Activated naive CD4-positive, alpha-beta T cell treated with anti-CD3 and anti-CD28 coated beads, Interleukin-2, amount 50 U/mL, for 72 hours (primary cell): ENCODE results near the gene CAMTA1. TPM values are rescaled to one million over a fixed set of nuclear protein-coding genes. Genes with fewer than 3 reads are reported as not detected.
A peak's percentile ranks its signal among the peaks of the same experiment; 100 is the strongest.

Source experiments
- ATAC-seq, 2 donors: fragments of 150-1000 bp; cut with Tn5 transposase; 2 replicates each; pipeline ENCODE4 v1.10.0; 2021; ENCODE audit warnings: mild to moderate bottlenecking in 2 of 2, moderate library complexity in 2 of 2
- DNase-seq, 2 donors: peaks; one replicate each; pipeline ENCODE4 v3.0.0; 2021 to 2022; ENCODE audit warnings: low spot score in 2 of 2
- H3K27ac Mint-ChIP-seq, 2 donors: one replicate each; pipeline ENCODE4 v1.8.0; 2022; ENCODE audit warnings: mild to moderate bottlenecking in 2 of 2, mixed read lengths in 2 of 2
- H3K36me3 Mint-ChIP-seq, 2 donors: one replicate each; pipeline ENCODE4 v1.8.0; 2022; ENCODE audit warnings: mixed read lengths in 2 of 2
- H3K9me3 Mint-ChIP-seq, 2 donors: one replicate each; pipeline ENCODE4 v1.8.0; 2022; ENCODE audit warnings: mixed read lengths in 2 of 2
- total RNA-seq, 2 donors: library from RNA; stranded (reverse); gene quantifications; one replicate each; pipeline ENCODE4 v1.2.3, GENCODE V29; 2022

The CAMTA1 gene
- total RNA-seq, 2 donors from 2014 or later: 50.4 to 76.4 TPM

DNA sequence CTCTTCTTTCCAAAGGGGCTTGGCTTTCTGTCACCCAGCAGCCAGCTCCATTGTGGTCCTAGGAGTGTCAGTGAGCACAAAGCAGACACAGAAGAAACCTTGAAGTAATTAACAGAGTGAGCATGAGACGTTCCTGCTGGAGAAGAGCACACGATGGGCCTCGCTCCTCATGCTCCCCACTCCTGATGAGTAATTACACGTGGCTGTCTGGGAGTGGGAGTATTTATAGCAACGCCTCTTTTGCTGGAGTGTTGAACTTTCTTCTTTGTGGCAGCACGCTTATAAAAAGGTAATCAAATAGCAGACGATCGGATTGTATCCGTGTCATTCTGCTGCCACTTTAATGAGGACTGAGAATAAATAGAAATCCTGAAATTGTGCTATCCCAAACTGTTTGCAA is 185.8 kb downstream of the CAMTA1 start:
- DNase-seq (peak in 1 of 2 donors; percentile 1), ATAC-seq (no peak)
- Mint-ChIP-seq H3K36me3 (no peaks in the 10 kb centered on the region), H3K9me3 (no peaks in the 10 kb centered on the region), H3K27ac (no peak overlapping the region)

DNA sequence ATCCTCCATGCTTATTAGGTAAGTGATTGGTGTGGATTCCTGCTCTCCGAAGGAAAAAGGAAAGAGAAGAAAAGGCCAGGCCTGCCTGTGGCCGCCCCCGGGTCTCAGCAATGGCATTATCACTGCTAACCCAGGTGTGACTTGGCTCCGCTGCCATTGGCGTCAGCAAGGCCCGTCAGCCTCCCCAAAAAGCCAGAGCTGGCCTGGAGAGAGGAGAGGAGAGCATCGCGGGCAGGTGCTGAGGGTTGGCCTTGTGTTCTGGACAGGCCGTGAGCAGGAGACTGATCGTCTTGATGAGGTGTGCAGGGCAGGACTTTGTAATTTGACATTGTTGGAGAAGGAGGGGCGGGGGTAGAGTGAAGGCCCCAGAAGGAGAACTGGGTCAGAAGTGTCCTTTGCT is 186.4 kb downstream of the CAMTA1 start:
- ATAC-seq (no peak), DNase-seq (peak in 1 of 2 donors; percentile 7)
- Mint-ChIP-seq H3K36me3 (no peaks in the 10 kb centered on the region), H3K27ac (no peak overlapping the region), H3K9me3 (no peaks in the 10 kb centered on the region)

GRCh38 chr1:6972399-6972798 is 187.1 kb downstream of the CAMTA1 start:
- no peak overlapping the region for H3K27ac Mint-ChIP-seq
- H3K9me3 Mint-ChIP-seq: no peaks in the 10 kb centered on the region
- ATAC-seq (no peak), DNase-seq (peak in 1 of 2 donors; percentile 26)
- H3K36me3 Mint-ChIP-seq: no peaks in the 10 kb centered on the region

DNA sequence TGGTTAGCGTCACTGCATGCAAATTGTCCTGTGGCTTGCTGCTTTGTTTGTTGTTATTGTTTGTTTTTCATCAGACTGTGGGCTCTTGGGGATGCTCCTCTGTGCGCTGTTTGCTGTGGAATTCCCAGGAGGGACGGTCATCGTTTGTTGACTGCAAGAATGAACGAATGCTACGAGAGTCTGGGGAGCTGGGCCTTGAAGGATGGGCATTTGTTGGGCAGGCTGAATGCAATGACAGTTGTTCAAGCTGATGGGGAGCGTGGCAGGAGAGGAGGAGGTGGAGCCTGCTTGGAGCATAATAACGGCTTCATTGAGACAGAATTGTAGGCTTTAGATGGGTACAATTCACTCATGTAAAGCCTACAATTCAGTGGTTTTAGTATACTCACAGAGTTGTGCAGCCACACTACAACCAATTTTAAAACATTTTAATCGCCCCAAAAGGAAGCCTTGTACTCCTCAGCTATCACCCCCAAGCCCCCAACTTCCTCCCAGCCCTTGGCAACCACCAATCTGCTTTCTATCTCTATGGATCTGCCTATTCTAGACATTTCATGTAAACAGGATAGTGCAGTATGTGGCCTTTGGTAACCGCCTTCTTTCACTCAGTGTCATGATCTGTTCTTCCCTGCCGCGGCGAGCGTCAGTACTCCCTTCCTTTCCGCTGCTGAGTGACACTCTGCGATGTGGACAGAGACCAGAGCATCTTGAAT is 190.2 kb downstream of the CAMTA1 start:
- no peak for ATAC-seq
- H3K27ac Mint-ChIP-seq: no peak overlapping the region
- DNase-seq: peak in 1 of 2 donors; percentile 31
- H3K36me3 Mint-ChIP-seq: no peaks in the 10 kb centered on the region
- H3K9me3 Mint-ChIP-seq: no peaks in the 10 kb centered on the region

- ATAC-seq: no peak
- Mint-ChIP-seq H3K27ac (no peak overlapping the region), H3K9me3 (no peaks in the 10 kb centered on the region), H3K36me3 (no peaks in the 10 kb centered on the region)
- DNase-seq: no peak
Observed at GRCh38 chr1:6976044-6976375, 190.8 kb downstream of the CAMTA1 start.

DNA sequence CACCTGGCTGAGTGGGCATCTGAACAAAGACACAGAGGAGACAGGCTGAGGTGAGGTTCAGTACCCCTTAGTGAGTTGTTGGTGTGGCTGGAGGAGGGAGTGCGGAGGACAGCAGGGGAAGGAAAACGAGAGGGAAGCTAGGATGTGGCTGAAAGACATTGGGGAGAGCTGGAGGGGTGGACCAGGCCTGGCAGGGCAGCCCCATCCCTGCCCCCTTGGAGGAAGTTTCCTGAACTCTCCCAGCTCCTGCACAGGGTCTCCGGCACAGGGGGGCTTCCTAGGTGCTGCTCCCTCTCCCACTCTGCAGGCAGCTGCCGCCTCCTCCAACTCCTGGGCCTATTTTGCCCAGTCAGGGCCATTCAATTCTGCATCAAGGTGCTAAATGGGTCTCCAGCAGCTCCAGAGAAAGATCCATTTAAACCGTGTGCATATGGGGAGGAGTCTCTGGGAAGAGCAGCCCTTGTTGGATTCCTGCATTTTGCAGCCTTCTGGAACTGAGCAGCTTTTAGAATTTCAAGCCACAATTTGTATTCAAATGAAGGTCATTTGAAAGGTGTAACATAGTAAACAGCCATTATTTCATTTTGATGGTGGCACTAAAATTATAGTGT is 193.9 kb downstream of the CAMTA1 start:
- Mint-ChIP-seq H3K36me3 (no peaks in the 10 kb centered on the region), H3K9me3 (no peaks in the 10 kb centered on the region), H3K27ac (no peak overlapping the region)
- ATAC-seq (no peak), DNase-seq (no peak)

GRCh38 chr1:6981595-6981994 is 196.3 kb downstream of the CAMTA1 start:
- Mint-ChIP-seq H3K9me3 (no peaks in the 10 kb centered on the region), H3K27ac (no peak overlapping the region), H3K36me3 (no peaks in the 10 kb centered on the region)
- DNase-seq (no peak), ATAC-seq (no peak)

- no peak overlapping the region for H3K27ac Mint-ChIP-seq
- ATAC-seq (no peak), DNase-seq (no peak)
- H3K9me3 Mint-ChIP-seq: no peaks in the 10 kb centered on the region
- no peaks in the 10 kb centered on the region for H3K36me3 Mint-ChIP-seq
Observed at GRCh38 chr1:6982443-6982842, 197.2 kb downstream of the CAMTA1 start.

DNA sequence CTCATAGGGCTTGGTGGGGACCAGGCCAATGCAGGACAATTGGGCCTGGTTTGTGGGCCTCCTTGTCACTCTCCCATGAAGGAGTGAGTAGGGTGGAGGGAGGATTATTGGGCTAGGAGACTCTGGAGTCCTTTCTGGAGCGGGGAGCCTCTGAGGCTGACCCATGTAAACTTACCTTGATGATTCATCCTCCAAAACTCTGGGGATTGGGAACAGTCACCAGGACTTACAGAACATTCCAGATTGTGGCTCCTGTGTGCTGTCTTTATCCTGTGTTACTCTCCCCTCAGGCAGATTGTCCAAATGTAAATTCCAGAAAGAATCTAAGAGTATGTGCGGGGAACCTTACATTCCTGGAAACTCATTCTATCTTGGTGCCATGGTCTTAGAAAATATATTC is 197.6 kb downstream of the CAMTA1 start:
- no peak for DNase-seq
- no peaks in the 10 kb centered on the region for H3K9me3 Mint-ChIP-seq
- no peaks in the 10 kb centered on the region for H3K36me3 Mint-ChIP-seq
- no peak overlapping the region for H3K27ac Mint-ChIP-seq
- no peak for ATAC-seq

GRCh38 chr1:6984536-6984935 is 199.3 kb downstream of the CAMTA1 start:
- no peak for ATAC-seq
- Mint-ChIP-seq H3K27ac (no peak overlapping the region), H3K9me3 (no peaks in the 10 kb centered on the region), H3K36me3 (no peaks in the 10 kb centered on the region)
- DNase-seq: no peak

DNA sequence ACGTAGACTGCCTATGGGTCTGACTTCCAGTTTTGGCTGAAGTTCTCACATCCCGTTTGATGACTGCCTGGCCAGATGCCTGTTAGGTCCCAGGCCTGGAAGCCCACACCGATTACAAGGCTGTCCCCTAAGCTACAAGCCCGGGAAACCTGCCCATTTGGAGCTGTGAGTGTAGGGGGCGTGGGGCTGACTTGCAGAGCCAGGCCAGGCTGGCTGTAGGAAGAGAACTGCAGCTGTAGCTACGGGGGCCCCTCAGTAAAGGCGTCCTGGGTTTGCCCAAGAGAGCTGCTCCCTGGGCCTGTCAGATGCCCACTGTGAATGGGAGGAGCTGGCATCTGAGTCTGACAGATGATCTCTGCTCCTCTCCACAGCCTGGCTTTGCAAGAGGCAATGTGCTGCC is 199.7 kb downstream of the CAMTA1 start:
- Mint-ChIP-seq H3K36me3 (no peaks in the 10 kb centered on the region), H3K27ac (no peak overlapping the region), H3K9me3 (no peaks in the 10 kb centered on the region)
- ATAC-seq (no peak), DNase-seq (no peak)

GRCh38 chr1:6985549-6986276 is 200.5 kb downstream of the CAMTA1 start:
- Mint-ChIP-seq H3K9me3 (peaks cover 0 to 5% of the 10 kb centered on the region in 2 donors), H3K36me3 (no peaks in the 10 kb centered on the region), H3K27ac (no peak overlapping the region)
- ATAC-seq: no peak
- DNase-seq: no peak

GRCh38 chr1:6986281-6986680 is 201.0 kb downstream of the CAMTA1 start:
- Mint-ChIP-seq H3K27ac (no peak overlapping the region), H3K9me3 (peaks cover 0 to 5% of the 10 kb centered on the region in 2 donors), H3K36me3 (no peaks in the 10 kb centered on the region)
- DNase-seq (no peak), ATAC-seq (no peak)

GRCh38 chr1:6987940-6988339 is 202.7 kb downstream of the CAMTA1 start:
- peak in 1 of 2 donors; percentile 14 for DNase-seq
- peak overlapping the region in 1 of 2 donors; percentile 72 for H3K27ac Mint-ChIP-seq
- ATAC-seq: no peak
- no peaks in the 10 kb centered on the region for H3K36me3 Mint-ChIP-seq
- H3K9me3 Mint-ChIP-seq: peaks cover 0 to 5% of the 10 kb centered on the region in 2 donors

- DNase-seq (peak in 1 of 2 donors; percentile 30), ATAC-seq (no peak)
- Mint-ChIP-seq H3K27ac (peak overlapping the region in 1 of 2 donors; percentile 12), H3K36me3 (no peaks in the 10 kb centered on the region), H3K9me3 (peaks cover 0 to 5% of the 10 kb centered on the region in 2 donors)
Observed at GRCh38 chr1:6988796-6989195, 203.5 kb downstream of the CAMTA1 start.

DNA sequence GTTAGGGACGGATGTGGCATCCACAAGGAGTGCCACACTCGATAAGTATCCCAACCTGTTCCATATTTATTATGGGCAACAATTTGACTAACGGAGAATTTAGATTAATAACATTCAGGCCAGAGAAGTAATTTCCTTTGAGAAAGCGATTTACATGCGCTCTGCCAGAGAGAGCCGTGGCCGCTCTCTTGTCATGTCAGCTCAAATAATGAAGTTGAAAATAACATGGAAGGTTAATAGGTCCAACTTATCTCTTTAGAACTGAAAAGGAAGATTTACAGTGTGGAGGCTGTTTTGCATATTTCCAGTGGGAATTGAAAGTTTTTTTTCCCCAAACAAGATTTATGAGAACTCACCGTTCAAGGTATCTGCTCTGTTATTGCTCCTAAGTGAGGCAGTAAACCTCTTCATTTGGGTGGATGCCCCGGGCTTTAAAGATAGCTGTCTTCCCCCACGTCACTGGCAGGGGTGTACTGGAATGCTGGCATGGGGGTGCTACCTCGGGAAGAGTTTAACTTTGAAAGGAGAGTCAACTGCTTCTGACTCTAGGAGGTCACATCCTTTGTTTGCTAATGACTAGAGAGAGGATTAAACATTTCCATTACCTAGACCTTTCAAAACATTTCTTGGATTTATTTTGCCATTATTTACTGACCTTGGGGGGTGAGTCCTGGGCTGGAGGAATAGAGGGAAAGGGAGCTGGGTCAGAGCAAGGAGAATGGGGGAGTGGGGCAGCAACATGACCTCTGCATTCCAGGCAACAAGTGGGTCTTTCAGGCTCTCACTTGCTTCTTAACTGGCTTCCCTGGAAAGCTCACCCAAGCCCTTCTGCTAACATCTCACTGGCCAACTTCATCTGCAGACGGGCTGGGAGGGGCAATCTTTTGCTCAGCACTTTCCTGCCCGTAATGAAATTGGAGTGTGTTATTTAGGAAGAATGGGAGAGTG is 204.2 kb downstream of the CAMTA1 start:
- Mint-ChIP-seq H3K27ac (no peak overlapping the region), H3K9me3 (peaks cover 0 to 9% of the 10 kb centered on the region in 2 donors), H3K36me3 (peaks cover 0 to 4% of the 10 kb centered on the region in 2 donors)
- ATAC-seq (no peak), DNase-seq (peak in 1 of 2 donors; percentile 16)

GRCh38 chr1:6991266-6991665 is 206.0 kb downstream of the CAMTA1 start:
- Mint-ChIP-seq H3K27ac (no peak overlapping the region), H3K36me3 (peaks cover 0 to 6% of the 10 kb centered on the region in 2 donors), H3K9me3 (peaks cover 0 to 10% of the 10 kb centered on the region in 2 donors)
- no peak for ATAC-seq
- no peak for DNase-seq
